Measurements from ENCODE around the gene ZNF688.

Gene ZNF688

GRCh38 chr16:30600929-30601328 is 29.4 kb upstream of the ZNF688 start:
- TF ChIP-seq ZNF70 (CRISPR knock-in tag; IDR thresholded peaks at IDR 0.05), result no peak
- no peak for TF ChIP-seq PATZ1 (CRISPR knock-in tag; IDR thresholded peaks at IDR 0.05; ENCODE audit: borderline replicate concordance)
- TF ChIP-seq CSDC2 (CRISPR knock-in tag; IDR thresholded peaks at IDR 0.05), result no peak
- no peak for TF ChIP-seq POU6F1 (CRISPR knock-in tag; IDR thresholded peaks at IDR 0.05; ENCODE audit: borderline replicate concordance, low read depth)
- no peak for TF ChIP-seq BACH2 (CRISPR knock-in tag; IDR thresholded peaks at IDR 0.05; ENCODE audit: borderline replicate concordance)
- TF ChIP-seq SNAI2 (CRISPR knock-in tag; IDR thresholded peaks at IDR 0.05), result no peak
- TF ChIP-seq TOX (CRISPR knock-in tag; IDR thresholded peaks at IDR 0.05; ENCODE audit: borderline replicate concordance), result no peak
- no peak for TF ChIP-seq ZFP3 (CRISPR knock-in tag; IDR thresholded peaks at IDR 0.05)
- no peak for TF ChIP-seq ISL1 (CRISPR knock-in tag; IDR thresholded peaks at IDR 0.05)
- TF ChIP-seq GLIS3 (CRISPR knock-in tag; IDR thresholded peaks at IDR 0.05), result no peak
- no peak for TF ChIP-seq PPARA (CRISPR knock-in tag; IDR thresholded peaks at IDR 0.05; ENCODE audit: borderline replicate concordance)
- TF ChIP-seq CREB5 (CRISPR knock-in tag; IDR thresholded peaks at IDR 0.05; ENCODE audit: low read depth), result no peak
- no peak for TF ChIP-seq TSHZ2 (CRISPR knock-in tag; IDR thresholded peaks at IDR 0.05)
- no peak for ATAC-seq

GRCh38 chr16:30600215-30600614 is 28.7 kb upstream of the ZNF688 start:
- no peak for ATAC-seq
- TF ChIP-seq BACH2 (CRISPR knock-in tag; IDR thresholded peaks at IDR 0.05; ENCODE audit: borderline replicate concordance) (no peak), ARNTL (CRISPR knock-in tag; IDR thresholded peaks at IDR 0.05; ENCODE audit: borderline replicate concordance, low read depth) (no peak), GLIS3 (CRISPR knock-in tag; IDR thresholded peaks at IDR 0.05) (no peak), ZNF70 (CRISPR knock-in tag; IDR thresholded peaks at IDR 0.05) (no peak), ZFP3 (CRISPR knock-in tag; IDR thresholded peaks at IDR 0.05) (no peak), CREB5 (CRISPR knock-in tag; IDR thresholded peaks at IDR 0.05; ENCODE audit: low read depth) (no peak), TSHZ2 (CRISPR knock-in tag; IDR thresholded peaks at IDR 0.05) (no peak), ZC3H10 (CRISPR knock-in tag; IDR thresholded peaks at IDR 0.05) (no peak), ISL1 (CRISPR knock-in tag; IDR thresholded peaks at IDR 0.05) (no peak), PATZ1 (CRISPR knock-in tag; IDR thresholded peaks at IDR 0.05; ENCODE audit: borderline replicate concordance) (no peak), TCF4 (CRISPR knock-in tag; IDR thresholded peaks at IDR 0.05; ENCODE audit: borderline replicate concordance) (no peak), SNAI2 (CRISPR knock-in tag; IDR thresholded peaks at IDR 0.05) (no peak), TOX (CRISPR knock-in tag; IDR thresholded peaks at IDR 0.05; ENCODE audit: borderline replicate concordance) (no peak), ZNF565 (CRISPR knock-in tag; conservative IDR thresholded peaks at IDR 0.05; ENCODE audit: low read depth) (no peak), ESRRG (CRISPR knock-in tag; IDR thresholded peaks at IDR 0.05) (no peak), PPARA (CRISPR knock-in tag; IDR thresholded peaks at IDR 0.05; ENCODE audit: borderline replicate concordance) (no peak), CSDC2 (CRISPR knock-in tag; IDR thresholded peaks at IDR 0.05) (no peak)
